CD14-positive monocyte (primary cell): ENCODE results near the gene POMT1. TPM values are rescaled to one million over a fixed set of nuclear protein-coding genes. Genes with fewer than 3 reads are reported as not detected.

Experiments
- DNase-seq, 3 donors: peaks; one replicate each; pipeline ENCODE4 v3.0.0-alpha.2; 2011 to 2022
- H2AFZ ChIP-seq: 2 replicates; pipeline ENCODE4 v1.6.0; 2012; ENCODE audit warnings: mild to moderate bottlenecking, low read depth, low read length, inconsistent platforms; ENCODE audit not compliant: insufficient read depth, poor library complexity, severe bottlenecking
- H3K27ac ChIP-seq, 2 donors: 1 replicate in 1 of 2; 2 replicates in 1 of 2; pipeline ENCODE4 v1.5.1; 2012 to 2013; ENCODE audit warnings: low read length in 2 of 2, control low read depth in 1 of 2, inconsistent platforms in 1 of 2, low read depth in 1 of 2, mild to moderate bottlenecking in 1 of 2
- H3K27me3 ChIP-seq, 2 donors: one replicate each; pipeline versions ENCODE4 v1.6.0 to v1.6.1; 2011 to 2013; ENCODE audit warnings: low read length in 2 of 2; ENCODE audit not compliant: control insufficient read depth in 2 of 2, insufficient read depth in 2 of 2
- H3K36me3 ChIP-seq, 2 donors: replicated peaks in 1 of 2; 1 replicate in 1 of 2; 2 replicates in 1 of 2; pipeline versions ENCODE4 v1.5.1 to v1.6.1; 2012 to 2013; ENCODE audit warnings: low read length in 2 of 2, control low read depth in 1 of 2, inconsistent platforms in 1 of 2, mild to moderate bottlenecking in 1 of 2; ENCODE audit not compliant: insufficient read depth in 2 of 2, control insufficient read depth in 1 of 2
- H3K4me1 ChIP-seq, 2 donors: 1 replicate in 1 of 2; 2 replicates in 1 of 2; pipeline versions ENCODE4 v1.5.1 to v1.6.1; 2012 to 2013; ENCODE audit warnings: low read length in 2 of 2, control low read depth in 1 of 2, inconsistent platforms in 1 of 2, mild to moderate bottlenecking in 1 of 2, moderate library complexity in 1 of 2; ENCODE audit not compliant: insufficient read depth in 2 of 2, control insufficient read depth in 1 of 2
- H3K4me2 ChIP-seq: replicated peaks from 2 replicates; pipeline ENCODE3; 2012; ENCODE audit warnings: low read length, moderate library complexity, mild to moderate bottlenecking; ENCODE audit not compliant: poor library complexity, severe bottlenecking; ENCODE audit errors: extremely low read depth
- H3K4me3 ChIP-seq, 3 experiments: fragments of 200-600 bp in 1 of 3; sonication (generic) in 1 of 3; replicated peaks in 1 of 3; 1 replicate in 2 of 3; 2 replicates in 1 of 3; pipeline ENCODE4 v1.5.1; 2011 to 2013; ENCODE audit warnings: low read length in 3 of 3, mild to moderate bottlenecking in 3 of 3, control low read depth in 2 of 3, low read depth in 2 of 3, inconsistent platforms in 1 of 3, moderate library complexity in 1 of 3
- H3K79me2 ChIP-seq: 2 replicates; pipeline ENCODE4 v1.6.0; 2012; ENCODE audit warnings: mild to moderate bottlenecking, control low read depth, inconsistent platforms, low read length, moderate library complexity; ENCODE audit not compliant: insufficient read depth
- H3K9ac ChIP-seq: 2 replicates; pipeline ENCODE4 v1.6.0; 2017; ENCODE audit warnings: low read length, mild to moderate bottlenecking; ENCODE audit not compliant: insufficient read depth, poor library complexity, severe bottlenecking
- H3K9me3 ChIP-seq, 2 donors: replicated peaks in 1 of 2; 1 replicate in 1 of 2; 2 replicates in 1 of 2; pipeline versions ENCODE4 v1.5.1 to v1.6.1; 2012 to 2013; ENCODE audit warnings: low read length in 2 of 2, control low read depth in 1 of 2; ENCODE audit not compliant: control insufficient read depth in 1 of 2, insufficient read depth in 1 of 2
- H4K20me1 ChIP-seq: 2 replicates; pipeline ENCODE4 v1.6.0; 2012; ENCODE audit warnings: mild to moderate bottlenecking, low read length, control low read depth, moderate library complexity; ENCODE audit not compliant: insufficient read depth
- H3K27ac Mint-ChIP-seq, 7 donors: one replicate each; pipeline ENCODE4 v1.8.0; 2020; ENCODE audit warnings: mild to moderate bottlenecking in 7 of 7, mixed read lengths in 7 of 7, moderate library complexity in 6 of 7, inconsistent platforms in 2 of 7
- H3K27me3 Mint-ChIP-seq, 3 donors: one replicate each; pipeline ENCODE4 v1.8.0; 2021 to 2022; ENCODE audit warnings: low read depth in 3 of 3, mild to moderate bottlenecking in 3 of 3, mixed read lengths in 3 of 3, moderate library complexity in 3 of 3, inconsistent platforms in 1 of 3
- H3K36me3 Mint-ChIP-seq, 2 donors: one replicate each; pipeline ENCODE4 v1.8.0; 2020; ENCODE audit warnings: mixed read lengths in 2 of 2, inconsistent platforms in 1 of 2, mild to moderate bottlenecking in 1 of 2
- H3K4me1 Mint-ChIP-seq: one replicate; pipeline ENCODE4 v1.8.0; 2020; ENCODE audit warnings: mild to moderate bottlenecking, mixed read lengths
- H3K4me3 Mint-ChIP-seq, 2 donors: one replicate each; pipeline ENCODE4 v1.8.0; 2020; ENCODE audit warnings: mild to moderate bottlenecking in 2 of 2, mixed read lengths in 2 of 2, moderate library complexity in 1 of 2
- H3K9me3 Mint-ChIP-seq, 7 donors: one replicate each; pipeline ENCODE4 v1.8.0; 2020 to 2022; ENCODE audit warnings: mixed read lengths in 7 of 7, mild to moderate bottlenecking in 6 of 7, moderate library complexity in 6 of 7, inconsistent platforms in 2 of 7
- CTCF ChIP-seq: fragments of 200-600 bp; IDR thresholded peaks from one replicate; pipeline ENCODE4 v1.8.0; 2022; ENCODE audit warnings: antibody characterized with exemption, mild to moderate bottlenecking
- WGBS: methylation state at CpG from one replicate; pipeline ENCODE4 v1.1.5; 2013; ENCODE audit warnings: missing lambda C conversion rate; ENCODE audit not compliant: insufficient coverage; 5-methylcytosine and 5-hydroxymethylcytosine counted together
- intact Hi-C, 2 donors: fragments of 100-400 bp; cut with micrococcal nuclease; formaldehyde crosslinking; loops; one replicate each; pipeline versions ENCODE4 v1.15.0 to v1.15.1; 2023
- polyA plus RNA-seq, 3 donors: library from polyadenylated mRNA; depleted of rRNA in 1 of 3; unstranded in 2 of 3; stranded (reverse) in 1 of 3; fragments of 300-500 nt in 2 of 3; fragments of >200 nt in 1 of 3; fragmentation: Illumina TruSeq in 2 of 3; gene quantifications; 1 replicate in 2 of 3; 2 replicates in 1 of 3; pipeline ENCODE4 v1.2.3, GENCODE V29; 2012 to 2021

Gene POMT1
- polyA plus RNA-seq, 3 donors: 5.9 to 22.3 (median 7.5) TPM

GRCh38 chr9:131484051-131484445 is 18.7 kb upstream of the POMT1 start:
- H3K27me3 Mint-ChIP-seq: no peaks in the 10 kb centered on the region
- no peak overlapping the region for H3K4me2 ChIP-seq
- no peaks in the 10 kb centered on the region for H3K79me2 ChIP-seq
- H3K36me3 Mint-ChIP-seq: peaks cover 95 to 99% of the 10 kb centered on the region in 2 donors
- peaks cover 95 to 98% of the 10 kb centered on the region in 2 donors for H3K36me3 ChIP-seq
- no peak overlapping the region for H2AFZ ChIP-seq
- DNase-seq: no peak
- H3K4me3 Mint-ChIP-seq: no peak overlapping the region
- TF ChIP-seq CTCF: no peak
- no peaks in the 10 kb centered on the region for H3K4me1 Mint-ChIP-seq
- H3K9me3 ChIP-seq: no peaks in the 10 kb centered on the region
- no peak overlapping the region for H3K27ac Mint-ChIP-seq
- no peaks in the 10 kb centered on the region for H3K27me3 ChIP-seq
- no peak overlapping the region for H3K9ac ChIP-seq
- H3K4me1 ChIP-seq: no peaks in the 10 kb centered on the region
- intact Hi-C loops: no loop called here
- peaks cover 0 to 1% (median 0%) of the 10 kb centered on the region in 7 donors for H3K9me3 Mint-ChIP-seq
- peaks cover 56% of the 10 kb centered on the region for H4K20me1 ChIP-seq
- WGBS: 94% methylated on average over 7 of the region's 7 CpGs
- H3K27ac ChIP-seq: no peak overlapping the region
- H3K4me3 ChIP-seq: no peak overlapping the region

GRCh38 chr9:131484560-131485185 is 18.0 kb upstream of the POMT1 start:
- Histone ChIP-seq H3K9me3 (no peaks in the 10 kb centered on the region), H3K36me3 (peaks cover 94 to 98% of the 10 kb centered on the region in 2 donors), H4K20me1 (peaks cover 53% of the 10 kb centered on the region), H2AFZ (no peak overlapping the region), H3K4me2 (no peak overlapping the region), H3K27me3 (no peaks in the 10 kb centered on the region), H3K9ac (no peak overlapping the region), H3K4me3 (no peak overlapping the region), H3K79me2 (no peaks in the 10 kb centered on the region), H3K4me1 (no peaks in the 10 kb centered on the region), H3K27ac (no peak overlapping the region)
- Mint-ChIP-seq H3K36me3 (peaks cover 95 to 99% of the 10 kb centered on the region in 2 donors), H3K4me1 (no peaks in the 10 kb centered on the region), H3K27ac (peak overlapping the region in 1 of 7 donors; percentile 15), H3K9me3 (peaks cover 0 to 1% (median 0%) of the 10 kb centered on the region in 7 donors), H3K27me3 (no peaks in the 10 kb centered on the region), H3K4me3 (no peak overlapping the region)
- WGBS: 95% methylated on average over 10 of the region's 15 CpGs
- no peak for TF ChIP-seq CTCF
- intact Hi-C loops: no loop called here
- DNase-seq: no peak
